Measurements from ENCODE around the gene TDP1. TPM values are rescaled to one million over a fixed set of nuclear protein-coding genes. Genes with fewer than 3 reads are reported as not detected.

The TDP1 gene
- total RNA-seq = 10 to 100 TPM; 18.2 to 33.3 TPM

GRCh38 chr14:89955745-89956660, at the start of gene TDP1:
Gene TDP1, plus strand, starts transcription at chr14:89955927. Its CDS starts 7,188 bp downstream, at chr14:89963115.

DNA sequence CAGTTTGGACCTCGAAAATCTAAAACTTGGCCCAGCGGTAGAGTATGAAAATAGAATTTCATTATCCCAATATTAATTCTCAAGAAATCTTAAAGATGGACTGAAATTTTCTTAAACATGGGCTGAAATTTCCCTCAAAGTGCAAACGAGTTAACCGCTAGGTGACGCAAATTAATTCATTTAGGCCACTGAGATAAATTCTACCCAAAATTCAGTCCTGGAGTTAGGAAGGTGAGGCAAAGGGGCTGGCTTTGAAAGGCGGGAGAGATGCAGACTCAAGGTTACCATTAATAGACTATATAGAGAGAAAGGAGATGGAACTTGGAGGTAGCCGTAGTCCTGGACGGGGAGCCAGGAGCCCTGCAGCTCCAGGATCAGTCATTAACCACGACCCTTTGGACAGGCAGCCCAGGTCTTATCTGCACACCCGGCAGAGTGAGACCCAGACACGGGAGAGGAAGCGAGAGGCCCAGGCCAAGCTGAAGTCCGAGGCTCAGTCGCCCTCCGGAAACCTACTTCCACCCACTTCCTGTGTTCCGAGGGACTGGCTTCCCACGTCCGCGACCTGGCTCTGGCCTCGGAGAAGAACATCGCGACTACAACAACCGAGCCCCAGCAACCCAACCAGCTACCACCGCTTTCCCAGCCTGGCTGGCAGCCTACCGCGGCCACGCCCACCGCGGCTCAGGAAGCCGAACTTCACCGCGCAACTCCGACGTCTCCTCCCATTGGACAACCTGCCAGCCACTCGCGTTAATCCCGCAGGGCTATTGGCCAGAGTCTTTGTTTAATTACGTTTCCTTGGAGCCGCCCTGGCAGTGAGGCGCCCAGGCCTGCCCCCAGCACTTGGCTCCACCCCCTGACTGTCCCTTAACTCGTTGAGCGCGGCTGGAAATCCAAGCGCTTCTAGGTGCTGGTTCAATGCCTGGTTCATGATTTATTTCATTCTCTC, 1.4 kb upstream of the TDP1 start, which contains the start of gene EFCAB11:
TSS of gene EFCAB11 (minus strand) at position 661 of the 952 bp plus-strand sequence. CDS start at position 591, 70 bp downstream.

DNA sequence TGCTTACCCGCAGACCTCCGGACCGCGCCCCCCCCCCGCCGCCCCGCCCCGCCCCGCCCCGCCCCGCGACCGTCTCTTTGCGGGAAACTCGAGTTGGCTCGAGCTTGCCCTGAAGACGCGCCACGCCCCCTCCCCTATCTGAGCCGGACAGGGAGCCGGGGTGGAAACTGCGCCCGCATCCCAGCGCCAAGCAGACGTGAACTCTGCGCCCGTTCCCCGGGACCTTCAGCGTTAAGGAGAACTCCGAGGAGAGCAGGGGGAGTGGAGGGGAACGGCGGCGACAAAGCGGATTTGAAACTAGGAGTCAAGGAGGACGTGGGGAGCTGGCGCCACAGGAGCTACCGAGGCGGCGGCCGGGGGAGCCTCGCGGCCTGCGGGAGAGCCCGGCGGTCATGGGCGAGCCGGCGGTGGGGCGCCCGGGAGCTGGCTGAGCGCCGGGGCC, 106.0 kb downstream of the TDP1 start, which contains the start of gene KCNK13:
TSS of gene KCNK13 (plus strand) at position 310 of the 442 bp plus-strand sequence. CDS start 212 bp downstream, outside the sequence.

Other genes starting within 250 kb of the TDP1 start
- 1 to 10 TPM; 4.1 to 8.7 TPM for gene EFCAB11, start 1.2 kb upstream of the TDP1 start, total RNA-seq
- gene KCNK13, start 106.1 kb downstream of the TDP1 start, total RNA-seq = under 1 TPM; 0.34 to 0.67 TPM

Data from melanocyte of skin (primary cell).